K562 (cell line): ENCODE data around the gene FAM149A. TPM values are rescaled to one million over a fixed set of nuclear protein-coding genes. Genes with fewer than 3 reads are reported as not detected.

Experiments used
- ATAC-seq: fragments of 200-7000 bp; cut with Tn5 transposase; 3 replicates; pipeline ENCODE4 v1.9.1; 2020; ENCODE audit warnings: moderate library complexity
- Bru-seq: library from RNA; stranded (reverse); fragments of 400-500 nt; gene quantifications from one replicate; lab custom pipeline; 2021; lab: Mats Ljungman, UMichigan
- BruChase-seq, 2 experiments: library from RNA; stranded (reverse); fragments of 400-500 nt; gene quantifications; one replicate each; lab custom pipeline; 2021; lab: Mats Ljungman, UMichigan
- BruUV-seq: library from RNA; stranded (reverse); fragments of 400-500 nt; replicated peaks from 2 replicates; lab custom pipeline; 2021; lab: Mats Ljungman, UMichigan
- CTCF ChIA-PET: fragments of 300-600 bp; formaldehyde crosslinking; extraction: SDS; loops from one replicate; lab custom pipeline; 2021; ENCODE audit warnings: low intra/inter-chr PET ratio; lab: Yijun Ruan, JAX
- POLR2A ChIA-PET: fragments of 300-600, 350-650 bp; sonication (Branson Sonifier 250); formaldehyde crosslinking; extraction: SDS; loops from one replicate; lab custom pipeline; 2021; ENCODE audit warnings: antibody characterized with exemption, inconsistent platforms; lab: Yijun Ruan, JAX
- DNase-seq, 4 experiments: peaks; one replicate each; pipeline versions ENCODE4 v3.0.0 to v3.0.0-alpha.2; 2011 to 2018; ENCODE audit warnings: low spot score in 3 of 4, mixed read lengths in 3 of 4; ENCODE audit errors: extremely low read depth in 1 of 4
- FAIRE-seq: peaks from 2 replicates; lab custom pipeline; 2011; peaks lifted over from hg19 to GRCh38; lab: Jason Lieb, UNC
- H2AFZ ChIP-seq: 2 replicates; pipeline ENCODE4 v1.6.0; 2011; ENCODE audit warnings: low read depth, low read length, control low read depth, inconsistent platforms
- H3K27ac ChIP-seq: fragments of 200-600 bp; 3 replicates; pipeline ENCODE4 v1.8.0; 2011; ENCODE audit warnings: low read depth, mild to moderate bottlenecking, control low read depth, inconsistent platforms, low read length, moderate library complexity, mixed read lengths; ENCODE audit errors: extremely low read depth
- H3K27me3 ChIP-seq, 2 experiments: fragments of 300-600 bp in 1 of 2; 2 replicates in 1 of 2; 3 replicates in 1 of 2; pipeline versions ENCODE4 v1.6.0 to v1.8.0; 2011; ENCODE audit warnings: inconsistent platforms in 2 of 2, low read length in 2 of 2, mild to moderate bottlenecking in 1 of 2, mixed read lengths in 1 of 2, moderate library complexity in 1 of 2; ENCODE audit not compliant: control insufficient read depth in 2 of 2, insufficient read depth in 2 of 2
- H3K36me3 ChIP-seq: fragments of 300-600 bp; 3 replicates; pipeline ENCODE4 v1.8.0; 2011; ENCODE audit warnings: mild to moderate bottlenecking, low read length, inconsistent platforms; ENCODE audit not compliant: control insufficient read depth, insufficient read depth
- H3K4me1 ChIP-seq, 2 experiments: fragments of 200-600 bp in 1 of 2; replicated peaks in 1 of 2; 2 replicates in 1 of 2; 3 replicates in 1 of 2; pipeline versions ENCODE4 v1.5.1 to v1.8.0; 2011; ENCODE audit warnings: inconsistent platforms in 2 of 2, low read length in 2 of 2, mild to moderate bottlenecking in 1 of 2, mixed read lengths in 1 of 2, moderate library complexity in 1 of 2; ENCODE audit not compliant: control insufficient read depth in 2 of 2, insufficient read depth in 2 of 2
- H3K4me2 ChIP-seq: 2 replicates; pipeline ENCODE4 v1.6.1; 2011; ENCODE audit warnings: low read length, control low read depth, inconsistent platforms, mixed read lengths; ENCODE audit not compliant: insufficient read depth
- H3K4me3 ChIP-seq: fragments of 200-600 bp; sonication (generic), shearing (Covaris generic); 2 replicates; pipeline ENCODE4 v1.5.1; 2016; ENCODE audit warnings: control low read depth, inconsistent platforms
- H3K79me2 ChIP-seq: fragments of 200-600 bp; 3 replicates; pipeline ENCODE4 v1.8.0; 2011; ENCODE audit warnings: low read length, inconsistent platforms; ENCODE audit not compliant: control insufficient read depth, insufficient read depth
- H3K9ac ChIP-seq, 2 experiments: 2 replicates each; pipeline versions ENCODE4 v1.6.0 to v1.6.1; 2011; ENCODE audit warnings: low read depth in 2 of 2, low read length in 2 of 2, control low read depth in 1 of 2, inconsistent platforms in 1 of 2, mild to moderate bottlenecking in 1 of 2, mixed read lengths in 1 of 2; ENCODE audit not compliant: insufficient read depth in 1 of 2
- H3K9me1 ChIP-seq: one replicate; pipeline ENCODE4 v1.6.0; 2011; ENCODE audit warnings: inconsistent platforms, mild to moderate bottlenecking, low read length, moderate library complexity; ENCODE audit not compliant: control insufficient read depth, insufficient read depth
- H3K9me3 ChIP-seq: replicated peaks from 2 replicates; pipeline ENCODE4 v1.5.1; 2011; ENCODE audit warnings: low read depth, low read length, inconsistent platforms; ENCODE audit not compliant: control insufficient read depth, insufficient read depth
- H4K20me1 ChIP-seq: replicated peaks from 2 replicates; pipeline ENCODE4 v1.6.1; 2011; ENCODE audit warnings: low read length, inconsistent platforms, mixed read lengths; ENCODE audit not compliant: control insufficient read depth, insufficient read depth
- EGR1 ChIP-seq: fragments of 450-650 bp; conservative IDR thresholded peaks from 2 replicates; pipeline ENCODE4 v1.6.1; 2017; ENCODE audit warnings: mild to moderate bottlenecking
- ETS2 ChIP-seq: IDR thresholded peaks from 2 replicates; pipeline ENCODE4 v1.6.1; 2016; ENCODE audit warnings: borderline replicate concordance, missing genetic modification characterization, mild to moderate bottlenecking, moderate library complexity, missing compliant biosample characterization; ENCODE audit not compliant: poor library complexity, severe bottlenecking
- HEY1 ChIP-seq: fragments of 250-450 bp; sonication (Bioruptor Pico); IDR thresholded peaks from 2 replicates; pipeline ENCODE4 v1.5.0; 2020; ENCODE audit warnings: mild to moderate bottlenecking, moderate library complexity, borderline replicate concordance
- MEIS2 ChIP-seq: fragments of 450-650 bp; IDR thresholded peaks from 2 replicates; pipeline ENCODE4 v1.6.1; 2014; ENCODE audit warnings: mild to moderate bottlenecking; ENCODE audit not compliant: partially characterized antibody
- NR3C1 ChIP-seq: sonication (generic); formaldehyde crosslinking; IDR thresholded peaks from 2 replicates; pipeline ENCODE4 v1.8.1; 2022; ENCODE audit warnings: missing genetic modification reagents
- RBM25 ChIP-seq: fragments of 200-400 bp; formaldehyde crosslinking; IDR thresholded peaks from 2 replicates; pipeline ENCODE4 v1.6.1; 2018; ENCODE audit warnings: low read length, low read depth, moderate library complexity; ENCODE audit not compliant: severe bottlenecking
- SIX5 ChIP-seq, 2 experiments: IDR thresholded peaks; 2 replicates each; pipeline ENCODE4 v1.6.1; 2011; ENCODE audit warnings: low read length in 2 of 2, borderline replicate concordance in 1 of 2, low read depth in 1 of 2, mild to moderate bottlenecking in 1 of 2, moderate library complexity in 1 of 2; ENCODE audit not compliant: insufficient read depth in 1 of 2
- SP2 ChIP-seq: IDR thresholded peaks from 2 replicates; pipeline ENCODE4 v1.6.1; 2011; ENCODE audit warnings: mild to moderate bottlenecking, low read depth, low read length, moderate library complexity; ENCODE audit not compliant: poor library complexity, severe bottlenecking; ENCODE audit errors: extremely low read depth
- TSHZ1 ChIP-seq: fragments of 250-450 bp; sonication (Bioruptor Pico); IDR thresholded peaks from 2 replicates; pipeline ENCODE4 v1.4.0; 2020; ENCODE audit warnings: mild to moderate bottlenecking, moderate library complexity
- ZNF274 ChIP-seq: IDR thresholded peaks from 2 replicates; pipeline ENCODE4 v1.6.1; 2011; ENCODE audit warnings: low read depth, mild to moderate bottlenecking, low read length, moderate library complexity, borderline replicate concordance
- ZNF699 ChIP-seq: fragments of 250-450 bp; sonication (Bioruptor Pico); IDR thresholded peaks from 2 replicates; pipeline ENCODE4 v1.8.0; 2021; ENCODE audit warnings: mild to moderate bottlenecking, moderate library complexity; ENCODE audit not compliant: insufficient replicate concordance
- WGBS: fragments of 100-300 bp; shearing (Covaris generic); methylation state at CpG from one replicate; pipeline ENCODE4 v1.1.6; 2016; ENCODE audit warnings: low coverage, mixed read lengths; ENCODE audit not compliant: insufficient coverage; ENCODE audit errors: missing lambda C conversion rate; 5-methylcytosine and 5-hydroxymethylcytosine counted together
- in situ Hi-C: fragments of 300-500 bp; cut with MboI; formaldehyde crosslinking; loops from 4 replicates; pipeline ENCODE4 v1.15.0; 2018; ENCODE audit warnings: inconsistent platforms, mixed read lengths
- intact Hi-C: fragments of 100-400 bp; cut with micrococcal nuclease; formaldehyde crosslinking; loops from 2 replicates; pipeline ENCODE4 v1.14.2; 2022
- long read RNA-seq, 3 experiments: library from polyadenylated mRNA in 2 of 3; library from RNA in 1 of 3; unstranded in 2 of 3; stranded (forward) in 1 of 3; transcript quantifications; one replicate each; pipeline ENCODE4 v2.0.0, GENCODE V29; 2019 to 2022
- polyA minus RNA-seq, 3 experiments: library from RNA; depleted of rRNA, polyadenylated mRNA; stranded (reverse); fragments of >200 nt; gene quantifications; 2 replicates each; pipeline ENCODE4 v1.2.3, GENCODE V29; 2011
- polyA plus RNA-seq, 8 experiments: library from polyadenylated mRNA; depleted of rRNA in 4 of 8; stranded (reverse) in 5 of 8; unstranded in 3 of 8; fragments of >200 nt; fragmentation: Nextera tagmentation in 2 of 8; fragmentation: Illumina TruSeq in 1 of 8; extraction: Ambion mirVana in 2 of 8; extraction: Trizol in 1 of 8; gene quantifications; 2 replicates each; pipeline versions ENCODE4 v1.2.1 to v1.2.3, GENCODE V29; 2011 to 2014; ENCODE audit warnings: inconsistent platforms in 1 of 8, missing spikeins in 1 of 8
- total RNA-seq, 7 experiments: library from RNA; depleted of rRNA in 6 of 7; stranded (reverse); fragments of >200 nt in 6 of 7; fragmentation: Illumina TruSeq in 2 of 7; extraction: Trizol in 2 of 7; gene quantifications; 2 replicates each; pipeline versions ENCODE4 v1.2.1 to v1.2.3, GENCODE V29; 2011 to 2021; ENCODE audit warnings: low replicate concordance in 1 of 7

The FAM149A gene
- not detected in 2 replicates for total RNA-seq (2011; cell fraction: chromatin; rRNA removed; ENCODE audit: low replicate concordance)
- not detected in 2 replicates for total RNA-seq (2011; cell fraction: nucleolus; rRNA removed)
- not detected in 2 replicates for total RNA-seq (2011; cell fraction: nucleoplasm; rRNA removed)
- total RNA-seq (2014; rRNA removed) (not detected in 2 replicates), total RNA-seq (2014; rRNA removed; fragmentation: Illumina TruSeq; extraction: Trizol) (not detected in 2 replicates), total RNA-seq (2015; rRNA removed; fragmentation: Illumina TruSeq; extraction: Trizol) (not detected in 2 replicates), total RNA-seq (2021) (not detected in 2 replicates), polyA plus RNA-seq (2011; rRNA removed) (not detected in 2 replicates), polyA plus RNA-seq (2014; fragmentation: Illumina TruSeq; extraction: Trizol) (not detected in 2 replicates), polyA plus RNA-seq (2014; fragmentation: Nextera tagmentation; extraction: Ambion mirVana) (not detected), polyA plus RNA-seq (2014; rRNA removed) (not detected in 2 replicates), polyA minus RNA-seq (2011; rRNA and poly(A)+ RNA removed) (not detected in 2 replicates), Bru-seq, nascent RNA (percentile 7 among the genes with signal in this experiment), BruChase-seq, experiment 1, labeled RNA remaining after a 2-hour chase (percentile 7 among the genes with signal in this experiment), BruChase-seq, experiment 2, labeled RNA remaining after a 6-hour chase (percentile 6 among the genes with signal in this experiment)
- not detected in 2 replicates for polyA plus RNA-seq (2011; cell fraction: cytosol; rRNA removed)
- not detected in 2 replicates for polyA plus RNA-seq (2011; cell fraction: nucleus; rRNA removed)
- not detected in 2 replicates for polyA plus RNA-seq (2012)
- polyA minus RNA-seq (2011; cell fraction: cytosol; rRNA and poly(A)+ RNA removed), result not detected in 2 replicates
- not detected in 2 replicates for polyA minus RNA-seq (2011; cell fraction: nucleus; rRNA and poly(A)+ RNA removed)
- long read RNA-seq, experiment 1, result 0 reads
- long read RNA-seq, experiment 2, result 0 reads
- long read RNA-seq, experiment 3, result 0 reads

GRCh38 chr4:186104114-186104889 lies at the start of gene FAM149A:
FAM149A (plus strand) TSS chr4:186104704.
- FAIRE-seq (no peak), ATAC-seq (no peak), DNase-seq (no peak)
- no peaks in the 10 kb centered on the region for H3K9me3 ChIP-seq
- H3K27me3 ChIP-seq, result peaks cover 28 to 54% of the 10 kb centered on the region in 2 experiments
- BruUV-seq, result no TSS peak
- no peak within 1 kb of the TSS for H3K4me2 ChIP-seq
- no peak within 1 kb of the TSS for H3K27ac ChIP-seq
- H3K4me1 ChIP-seq, result peaks cover 0 to 10% of the 10 kb centered on the region in 2 experiments; a peak in 2 of 5 replicates
- no peaks in the 10 kb centered on the region for H3K9me1 ChIP-seq
- ChIA-PET CTCF (no interaction called here), POLR2A (no interaction called here)
- in situ Hi-C loops, result no loop called here
- no peak within 1 kb of the TSS for H3K4me3 ChIP-seq
- H2AFZ ChIP-seq, result no peak within 1 kb of the TSS
- H3K79me2 ChIP-seq, result no peaks in the 10 kb centered on the region
- no peaks in the 10 kb centered on the region for H3K36me3 ChIP-seq
- no peaks in the 10 kb centered on the region for H4K20me1 ChIP-seq
- no peak within 1 kb of the TSS for H3K9ac ChIP-seq
- intact Hi-C loops, result no loop called here
- 23% methylated on average over 20 of the region's 57 CpGs for WGBS
- TF ChIP-seq SIX5 (IDR thresholded peaks at IDR 0.05; ENCODE audit: borderline replicate concordance in 1 of 2, insufficient read depth in 1 of 2, low read depth in 1 of 2, low read length in 2 of 2) (no peak), SP2 (no peak), EGR1 (no peak), ZNF699 (CRISPR knock-in tag) (no peak), HEY1 (no peak), MEIS2 (no peak), TSHZ1 (CRISPR knock-in tag) (no peak), NR3C1 (CRISPR knock-in tag) (no peak), ETS2 (tag) (no peak), ZNF274 (no peak), RBM25 (no peak)
